ENCODE data around the gene EIF4E2. TPM values are rescaled to one million over a fixed set of nuclear protein-coding genes. Genes with fewer than 3 reads are reported as not detected.

Gene EIF4E2
- total RNA-seq, 2 experiments from 2014 or later, result 45.9 to 46.0 TPM

DNA sequence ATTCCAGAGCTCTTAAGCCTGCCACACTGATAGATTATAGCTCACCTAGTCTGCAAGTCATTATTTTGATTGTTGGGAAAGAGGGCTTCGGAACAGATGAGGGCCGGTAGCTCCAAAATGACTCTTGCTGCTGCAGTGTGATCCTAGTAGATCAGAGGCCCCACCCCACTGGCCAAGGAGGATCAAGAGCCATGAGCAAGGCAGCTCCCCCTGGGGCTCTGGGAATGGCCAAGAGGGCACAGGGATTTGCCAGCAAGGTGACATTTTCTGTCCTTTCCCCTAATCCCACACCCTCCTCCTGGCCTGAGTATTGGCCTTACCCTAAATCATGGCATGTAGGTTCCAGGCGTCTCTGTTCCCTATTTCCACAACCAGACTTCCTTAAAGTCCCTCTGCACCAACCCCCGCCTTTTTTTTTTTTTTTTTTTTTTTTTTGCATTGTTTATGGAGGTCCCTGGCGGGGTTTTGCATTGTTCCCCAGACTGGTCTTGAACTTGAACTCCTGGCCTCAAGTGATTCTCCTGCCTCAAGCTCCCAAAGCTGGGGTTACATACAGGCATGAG, 36.5 kb downstream of the EIF4E2 start:
- no peaks in the 10 kb centered on the region for H3K4me1 ChIP-seq (ENCODE audit: insufficient read depth, low read length)
- Mint-ChIP-seq H3K27me3 (no peaks in the 10 kb centered on the region), H3K36me3 (ENCODE audit: low read depth) (peaks cover 35% of the 10 kb centered on the region), H3K9me3 (no peaks in the 10 kb centered on the region), H3K4me3 (no peak overlapping the region), H3K27ac (no peak overlapping the region), H3K4me1 (ENCODE audit: low read depth) (no peaks in the 10 kb centered on the region)
- CTCF ChIA-PET, result no interaction called here
- intact Hi-C loops (cut with DNase I, micrococcal nuclease), result no loop called here
- no peak for TF ChIP-seq CTCF (IDR thresholded peaks at IDR 0.05)
- peaks cover 0 to 5% of the 10 kb centered on the region in 2 experiments for H3K9me3 ChIP-seq (ENCODE audit: control insufficient read depth in 1 of 2, insufficient read depth in 1 of 2, low read length in 2 of 2)
- no peaks in the 10 kb centered on the region for H3K27me3 ChIP-seq (ENCODE audit: control insufficient read depth in 1 of 2, insufficient read depth in 2 of 2, low read length in 2 of 2)
- no peak overlapping the region for H3K4me3 ChIP-seq (ENCODE audit: low read length)
- peaks cover 13% of the 10 kb centered on the region for H3K36me3 ChIP-seq (ENCODE audit: insufficient read depth, low read length)
- POLR2A ChIA-PET, result no interaction called here
- ATAC-seq (ENCODE audit: poor library complexity) (no peak), DNase-seq (no peak)
- H3K27ac ChIP-seq (ENCODE audit: low read depth in 1 of 2, low read length in 2 of 2), result no peak overlapping the region

GRCh38 chr2:232587512-232587911, 37.0 kb downstream of the EIF4E2 start:
- Mint-ChIP-seq H3K9me3 (no peaks in the 10 kb centered on the region), H3K27ac (no peak overlapping the region), H3K36me3 (ENCODE audit: low read depth) (peaks cover 30% of the 10 kb centered on the region), H3K27me3 (no peaks in the 10 kb centered on the region), H3K4me1 (ENCODE audit: low read depth) (no peaks in the 10 kb centered on the region), H3K4me3 (no peak overlapping the region)
- DNase-seq (no peak), ATAC-seq (ENCODE audit: poor library complexity) (no peak)
- CTCF ChIA-PET, result no interaction called here
- H3K27ac ChIP-seq (ENCODE audit: low read depth in 1 of 2, low read length in 2 of 2), result no peak overlapping the region
- H3K9me3 ChIP-seq (ENCODE audit: control insufficient read depth in 1 of 2, insufficient read depth in 1 of 2, low read length in 2 of 2), result peaks cover 0 to 5% of the 10 kb centered on the region in 2 experiments
- TF ChIP-seq CTCF (IDR thresholded peaks at IDR 0.05), result no peak
- POLR2A ChIA-PET, result no interaction called here
- H3K36me3 ChIP-seq (ENCODE audit: insufficient read depth, low read length), result peaks cover 8% of the 10 kb centered on the region
- H3K4me3 ChIP-seq (ENCODE audit: low read length), result no peak overlapping the region
- no peaks in the 10 kb centered on the region for H3K4me1 ChIP-seq (ENCODE audit: insufficient read depth, low read length)
- intact Hi-C loops (cut with DNase I, micrococcal nuclease), result no loop called here
- no peaks in the 10 kb centered on the region for H3K27me3 ChIP-seq (ENCODE audit: control insufficient read depth in 1 of 2, insufficient read depth in 2 of 2, low read length in 2 of 2)

GRCh38 chr2:232588031-232588430, 37.5 kb downstream of the EIF4E2 start:
- POLR2A ChIA-PET, result no interaction called here
- H3K36me3 Mint-ChIP-seq (ENCODE audit: low read depth), result peaks cover 25% of the 10 kb centered on the region
- ATAC-seq (ENCODE audit: poor library complexity), result no peak

More at GRCh38 chr2:232588031-232588430, 37.5 kb downstream of the EIF4E2 start:
- H3K9me3 Mint-ChIP-seq, result no peaks in the 10 kb centered on the region
- H3K4me3 Mint-ChIP-seq, result no peak overlapping the region
- H3K4me1 Mint-ChIP-seq (ENCODE audit: low read depth), result no peaks in the 10 kb centered on the region
- intact Hi-C loops (cut with DNase I, micrococcal nuclease), result no loop called here
- no peaks in the 10 kb centered on the region for H3K27me3 ChIP-seq (ENCODE audit: control insufficient read depth in 1 of 2, insufficient read depth in 2 of 2, low read length in 2 of 2)
- TF ChIP-seq CTCF (IDR thresholded peaks at IDR 0.05), result no peak
- no peak overlapping the region for H3K27ac ChIP-seq (ENCODE audit: low read depth in 1 of 2, low read length in 2 of 2)
- H3K9me3 ChIP-seq (ENCODE audit: control insufficient read depth in 1 of 2, insufficient read depth in 1 of 2, low read length in 2 of 2), result peaks cover 0 to 5% of the 10 kb centered on the region in 2 experiments
- peaks cover 4% of the 10 kb centered on the region for H3K36me3 ChIP-seq (ENCODE audit: insufficient read depth, low read length)
- no peaks in the 10 kb centered on the region for H3K4me1 ChIP-seq (ENCODE audit: insufficient read depth, low read length)
- no peak overlapping the region for H3K4me3 ChIP-seq (ENCODE audit: low read length)
- no peak overlapping the region for H3K27ac Mint-ChIP-seq
- DNase-seq, result no peak
- no peaks in the 10 kb centered on the region for H3K27me3 Mint-ChIP-seq
- CTCF ChIA-PET, result no interaction called here
